SK-N-SH (cell line): ENCODE results near the gene RSRC1. TPM values are rescaled to one million over a fixed set of nuclear protein-coding genes. Genes with fewer than 3 reads are reported as not detected.

Source experiments
- CTCF ChIA-PET: fragments of 300-600, 350-600 bp; formaldehyde crosslinking; extraction: SDS; loops from one replicate; lab custom pipeline; 2021; lab: Yijun Ruan, JAX
- POLR2A ChIA-PET: fragments of 350-600 bp; sonication (Branson Sonifier 250); formaldehyde crosslinking; extraction: SDS; loops from one replicate; lab custom pipeline; 2020; ENCODE audit warnings: antibody characterized with exemption, inconsistent platforms; lab: Yijun Ruan, JAX
- DNase-seq: peaks from one replicate; pipeline ENCODE4 v3.0.0; 2012
- H2AFZ ChIP-seq: fragments of 200-600 bp; sonication (generic); 2 replicates; pipeline ENCODE4 v1.8.1; 2016; ENCODE audit warnings: antibody characterized with exemption, mild to moderate bottlenecking, low read depth
- H3F3A ChIP-seq: fragments of 200-600 bp; sonication (generic); replicated peaks from 2 replicates; pipeline ENCODE3; 2016; ENCODE audit warnings: antibody characterized with exemption, mild to moderate bottlenecking; ENCODE audit not compliant: insufficient read depth
- H3K27ac ChIP-seq, 2 experiments: fragments of 200-500 bp in 1 of 2; fragments of 200-600 bp in 1 of 2; sonication (Bioruptor generic) in 1 of 2; sonication (generic), shearing (Covaris generic) in 1 of 2; 2 replicates each; pipeline versions ENCODE4 v1.5.1 to v1.6.1; 2014 to 2016; ENCODE audit warnings: low read depth in 2 of 2, inconsistent platforms in 1 of 2, low read length in 1 of 2, mild to moderate bottlenecking in 1 of 2, mixed read lengths in 1 of 2
- H3K27me3 ChIP-seq: fragments of 200-600 bp; sonication (generic), shearing (Covaris generic); 2 replicates; pipeline ENCODE4 v1.6.1; 2016; ENCODE audit warnings: mixed run types; ENCODE audit not compliant: insufficient read depth
- H3K36me3 ChIP-seq, 2 experiments: fragments of 200-500 bp in 1 of 2; fragments of 200-600 bp in 1 of 2; sonication (Bioruptor generic) in 1 of 2; sonication (generic) in 1 of 2; replicated peaks in 1 of 2; 2 replicates each; pipeline versions ENCODE3 to v1.5.1; 2014 to 2016; ENCODE audit warnings: low read length in 1 of 2, mild to moderate bottlenecking in 1 of 2; ENCODE audit not compliant: insufficient read depth in 2 of 2, control insufficient read depth in 1 of 2
- H3K4me1 ChIP-seq, 2 experiments: fragments of 200-500 bp in 1 of 2; fragments of 200-600 bp in 1 of 2; sonication (Bioruptor generic) in 1 of 2; sonication (generic), shearing (Covaris generic) in 1 of 2; 2 replicates each; pipeline versions ENCODE4 v1.5.1 to v1.6.1; 2014 to 2016; ENCODE audit warnings: low read depth in 1 of 2, low read length in 1 of 2, mixed run types in 1 of 2; ENCODE audit not compliant: insufficient read depth in 2 of 2, control insufficient read depth in 1 of 2
- H3K4me2 ChIP-seq: fragments of 200-600 bp; sonication (generic), shearing (Covaris generic); 2 replicates; pipeline ENCODE4 v1.6.1; 2017; ENCODE audit warnings: mixed run types
- H3K4me3 ChIP-seq, 2 experiments: fragments of 200-500 bp in 1 of 2; fragments of 200-600 bp in 1 of 2; sonication (Bioruptor generic) in 1 of 2; sonication (generic), shearing (Covaris generic) in 1 of 2; 2 replicates each; pipeline versions ENCODE4 v1.5.1 to v1.8.1; 2014 to 2016; ENCODE audit warnings: low read depth in 2 of 2, inconsistent platforms in 1 of 2, low read length in 1 of 2, mild to moderate bottlenecking in 1 of 2, mixed read lengths in 1 of 2, moderate library complexity in 1 of 2
- H3K79me2 ChIP-seq: fragments of 200-600 bp; sonication (generic); 2 replicates; pipeline ENCODE4 v1.8.1; 2017; ENCODE audit warnings: mild to moderate bottlenecking; ENCODE audit not compliant: insufficient read depth
- H3K9ac ChIP-seq: fragments of 200-600 bp; sonication (generic); 2 replicates; pipeline ENCODE4 v1.6.1; 2017; ENCODE audit warnings: mixed run types
- H3K9me2 ChIP-seq: fragments of 200-600 bp; sonication (generic); 2 replicates; pipeline ENCODE4 v1.6.1; 2017; ENCODE audit warnings: mixed run types
- H3K9me3 ChIP-seq: fragments of 200-600 bp; sonication (generic); 2 replicates; pipeline ENCODE4 v1.6.1; 2017; ENCODE audit warnings: mixed run types, mild to moderate bottlenecking, moderate library complexity
- H4K20me1 ChIP-seq: fragments of 200-600 bp; sonication (generic); 2 replicates; pipeline ENCODE4 v1.6.1; 2017; ENCODE audit warnings: mild to moderate bottlenecking, mixed run types; ENCODE audit not compliant: insufficient read depth
- EP300 ChIP-seq, 2 experiments: IDR thresholded peaks; 2 replicates each; pipeline versions ENCODE4 v1.4.0 to v1.6.1; 2012; ENCODE audit warnings: borderline replicate concordance in 1 of 2, low read depth in 1 of 2, low read length in 1 of 2
- FOSL2 ChIP-seq: IDR thresholded peaks from 2 replicates; pipeline ENCODE4 v1.4.0; 2012; ENCODE audit warnings: low read depth, mild to moderate bottlenecking, moderate library complexity, borderline replicate concordance
- FOXJ3 ChIP-seq: sonication (generic); formaldehyde crosslinking; IDR thresholded peaks from 2 replicates; pipeline ENCODE4 v1.5.1; 2020; ENCODE audit warnings: mild to moderate bottlenecking, missing genetic modification reagents
- FOXM1 ChIP-seq: IDR thresholded peaks from 2 replicates; pipeline ENCODE4 v1.4.0; 2012; ENCODE audit warnings: low read depth, mild to moderate bottlenecking
- GATA2 ChIP-seq: sonication (generic); formaldehyde crosslinking; IDR thresholded peaks from 2 replicates; pipeline ENCODE4 v1.5.0; 2020; ENCODE audit warnings: mild to moderate bottlenecking, missing genetic modification reagents
- JUND ChIP-seq: IDR thresholded peaks from 2 replicates; pipeline ENCODE4 v1.4.0; 2012
- MAX ChIP-seq: IDR thresholded peaks from 2 replicates; pipeline ENCODE4 v1.4.0; 2012; ENCODE audit warnings: low read depth
- NFIC ChIP-seq: IDR thresholded peaks from 2 replicates; pipeline ENCODE4 v1.4.0; 2012; ENCODE audit warnings: borderline replicate concordance
- NRF1 ChIP-seq: IDR thresholded peaks from 2 replicates; pipeline ENCODE4 v1.6.1; 2012; ENCODE audit warnings: low read depth, mild to moderate bottlenecking, low read length
- POLR2AphosphoS5 ChIP-seq: IDR thresholded peaks from 2 replicates; pipeline ENCODE4 v1.6.1; 2012; ENCODE audit warnings: low read depth, low read length
- RCOR1 ChIP-seq: fragments of 150-350 bp; IDR thresholded peaks from 2 replicates; pipeline ENCODE4 v1.6.1; 2017; ENCODE audit warnings: antibody characterized with exemption, low read length
- RXRA ChIP-seq: IDR thresholded peaks from 2 replicates; pipeline ENCODE4 v1.4.0; 2012; ENCODE audit warnings: low read depth, mild to moderate bottlenecking, borderline replicate concordance
- SIN3A ChIP-seq: IDR thresholded peaks from 2 replicates; pipeline ENCODE4 v1.6.1; 2012; ENCODE audit warnings: low read depth, mild to moderate bottlenecking, low read length, moderate library complexity, borderline replicate concordance
- TAF1 ChIP-seq: IDR thresholded peaks from 2 replicates; pipeline ENCODE4 v1.6.1; 2012; ENCODE audit warnings: low read depth, mild to moderate bottlenecking, low read length, moderate library complexity, borderline replicate concordance
- USF1 ChIP-seq: IDR thresholded peaks from 2 replicates; pipeline ENCODE4 v1.4.0; 2012; ENCODE audit warnings: low read depth, borderline replicate concordance
- YY1 ChIP-seq: IDR thresholded peaks from 2 replicates; pipeline ENCODE4 v1.4.0; 2012; ENCODE audit warnings: low read depth, mild to moderate bottlenecking
- WGBS: methylation state at CpG from one replicate; pipeline ENCODE4 v1.1.6; 2017; ENCODE audit warnings: low lambda C conversion rate; 5-methylcytosine and 5-hydroxymethylcytosine counted together
- polyA plus RNA-seq, 3 experiments: library from polyadenylated mRNA; depleted of rRNA; stranded (reverse); fragments of >200 nt; gene quantifications; 2 replicates each; pipeline ENCODE4 v1.2.3, GENCODE V29; 2012
- TF ChIP-seq, protein P1 (sequence below): fragments of 150-350 bp; IDR thresholded peaks from 2 replicates; pipeline ENCODE4 v1.6.1; 2016; ENCODE audit warnings: mild to moderate bottlenecking, low read depth, low read length
- TF ChIP-seq, protein P2 (sequence below): IDR thresholded peaks from 2 replicates; pipeline ENCODE4; 2012

Gene RSRC1
- polyA plus RNA-seq, 1 of the 3 experiments (the other 2 are of a cell fraction) = 4.5 TPM

DNA sequence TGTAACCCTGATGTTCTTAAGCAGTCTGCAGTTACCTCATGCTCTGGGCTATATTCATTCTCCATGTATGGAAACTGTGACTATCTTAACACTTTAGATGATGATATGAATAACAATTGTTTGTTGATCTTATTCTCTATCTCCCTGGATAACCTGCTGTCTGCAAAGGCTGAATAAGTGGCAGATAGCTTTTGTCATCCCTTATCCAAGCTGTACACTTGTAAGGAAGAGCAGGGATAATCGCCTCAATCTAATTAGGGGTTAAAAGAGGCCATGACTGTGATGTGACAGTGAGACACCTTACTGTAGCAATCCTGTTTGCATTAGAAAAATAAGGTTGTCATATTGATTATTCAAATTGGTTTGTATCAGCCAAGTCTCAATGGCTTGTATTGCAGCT is 123.9 kb downstream of the RSRC1 start:
- peaks cover 0 to 3% of the 10 kb centered on the region in 2 experiments for H3K36me3 ChIP-seq
- H3K27ac ChIP-seq = no peak overlapping the region
- no peaks in the 10 kb centered on the region for H3K9me2 ChIP-seq
- POLR2A ChIA-PET = no interaction called here
- no peaks in the 10 kb centered on the region for H3F3A ChIP-seq
- no peak overlapping the region for H3K4me3 ChIP-seq
- TF ChIP-seq, protein P1, sequence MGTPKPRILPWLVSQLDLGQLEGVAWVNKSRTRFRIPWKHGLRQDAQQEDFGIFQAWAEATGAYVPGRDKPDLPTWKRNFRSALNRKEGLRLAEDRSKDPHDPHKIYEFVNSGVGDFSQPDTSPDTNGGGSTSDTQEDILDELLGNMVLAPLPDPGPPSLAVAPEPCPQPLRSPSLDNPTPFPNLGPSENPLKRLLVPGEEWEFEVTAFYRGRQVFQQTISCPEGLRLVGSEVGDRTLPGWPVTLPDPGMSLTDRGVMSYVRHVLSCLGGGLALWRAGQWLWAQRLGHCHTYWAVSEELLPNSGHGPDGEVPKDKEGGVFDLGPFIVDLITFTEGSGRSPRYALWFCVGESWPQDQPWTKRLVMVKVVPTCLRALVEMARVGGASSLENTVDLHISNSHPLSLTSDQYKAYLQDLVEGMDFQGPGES = no peak
- TF ChIP-seq GATA2 (CRISPR knock-in tag) (no peak), RCOR1 (no peak), NFIC (no peak)
- TF ChIP-seq, protein P2, sequence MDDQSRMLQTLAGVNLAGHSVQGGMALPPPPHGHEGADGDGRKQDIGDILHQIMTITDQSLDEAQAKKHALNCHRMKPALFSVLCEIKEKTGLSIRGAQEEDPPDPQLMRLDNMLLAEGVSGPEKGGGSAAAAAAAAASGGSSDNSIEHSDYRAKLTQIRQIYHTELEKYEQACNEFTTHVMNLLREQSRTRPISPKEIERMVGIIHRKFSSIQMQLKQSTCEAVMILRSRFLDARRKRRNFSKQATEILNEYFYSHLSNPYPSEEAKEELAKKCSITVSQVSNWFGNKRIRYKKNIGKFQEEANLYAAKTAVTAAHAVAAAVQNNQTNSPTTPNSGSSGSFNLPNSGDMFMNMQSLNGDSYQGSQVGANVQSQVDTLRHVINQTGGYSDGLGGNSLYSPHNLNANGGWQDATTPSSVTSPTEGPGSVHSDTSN = no peak
- TF ChIP-seq, all 33 proteins: peak for 0
- no peak overlapping the region for H2AFZ ChIP-seq
- 73% methylated on average over 1 of the region's 1 CpG for WGBS
- no peak for DNase-seq
- no peaks in the 10 kb centered on the region for H3K9me3 ChIP-seq
- CTCF ChIA-PET = no interaction called here
- peaks cover 0 to 11% of the 10 kb centered on the region in 2 experiments; a peak in 1 of 4 replicates for H3K4me1 ChIP-seq
- no peak overlapping the region for H3K9ac ChIP-seq
- H3K27me3 ChIP-seq = no peaks in the 10 kb centered on the region
- no peaks in the 10 kb centered on the region for H4K20me1 ChIP-seq
- H3K79me2 ChIP-seq = no peaks in the 10 kb centered on the region
- no peak overlapping the region for H3K4me2 ChIP-seq

GRCh38 chr3:158244274-158244673 is 134.4 kb downstream of the RSRC1 start:
- no peaks in the 10 kb centered on the region for H3K27me3 ChIP-seq
- H3K4me2 ChIP-seq = no peak overlapping the region
- CTCF ChIA-PET = interaction anchor here (1.5 kb wide), 1 partner anchor 20 kb away, joined by 4 read pairs; no protein-coding TSS in a partner anchor
- DNase-seq = no peak
- H3K36me3 ChIP-seq = no peaks in the 10 kb centered on the region
- H2AFZ ChIP-seq = no peak overlapping the region
- H3K9me2 ChIP-seq = no peaks in the 10 kb centered on the region
- no peaks in the 10 kb centered on the region for H3K9me3 ChIP-seq
- no peaks in the 10 kb centered on the region for H3K4me1 ChIP-seq
- 56% methylated on average over 1 of the region's 1 CpG for WGBS
- H3K27ac ChIP-seq = no peak overlapping the region
- H3K79me2 ChIP-seq = peaks cover 11% of the 10 kb centered on the region; the same call in 1 of the 2 replicates
- no peak overlapping the region for H3K9ac ChIP-seq
- no peak overlapping the region for H3K4me3 ChIP-seq
- no peak for TF ChIP-seq SIN3A
- no peak for TF ChIP-seq EP300 (IDR thresholded peaks at IDR 0.05; ENCODE audit: borderline replicate concordance in 1 of 2, low read depth in 1 of 2, low read length in 1 of 2)
- TF ChIP-seq, protein P2 = no peak
- no peaks in the 10 kb centered on the region for H4K20me1 ChIP-seq
- peaks cover 4% of the 10 kb centered on the region for H3F3A ChIP-seq
- POLR2A ChIA-PET = no interaction called here

- WGBS = 94% methylated on average over 3 of the region's 3 CpGs
- no peak overlapping the region for H3K4me2 ChIP-seq
- no peak overlapping the region for H3K9ac ChIP-seq
- no peaks in the 10 kb centered on the region for H3K36me3 ChIP-seq
- H2AFZ ChIP-seq = no peak overlapping the region
- H3K79me2 ChIP-seq = peaks cover 16% of the 10 kb centered on the region; the same call in 1 of the 2 replicates
- H3K9me3 ChIP-seq = no peaks in the 10 kb centered on the region
- no peak for DNase-seq
- H3K27me3 ChIP-seq = no peaks in the 10 kb centered on the region
- H3K4me1 ChIP-seq = no peaks in the 10 kb centered on the region
- H3K9me2 ChIP-seq = no peaks in the 10 kb centered on the region
- H3K27ac ChIP-seq = no peak overlapping the region
- CTCF ChIA-PET = no interaction called here
- H3K4me3 ChIP-seq = no peak overlapping the region
- H4K20me1 ChIP-seq = no peaks in the 10 kb centered on the region
- POLR2A ChIA-PET = no interaction called here
- H3F3A ChIP-seq = no peaks in the 10 kb centered on the region
- TF ChIP-seq FOSL2 (no peak), EP300 (IDR thresholded peaks at IDR 0.05; ENCODE audit: borderline replicate concordance in 1 of 2, low read depth in 1 of 2, low read length in 1 of 2) (no peak), FOXM1 (no peak), FOXJ3 (CRISPR knock-in tag) (no peak), MAX (no peak), GATA2 (CRISPR knock-in tag) (no peak), USF1 (no peak), RXRA (no peak), TAF1 (no peak), POLR2AphosphoS5 (no peak), NRF1 (no peak), YY1 (no peak), JUND (no peak), RCOR1 (no peak)
Measured at GRCh38 chr3:158247288-158247687, 137.4 kb downstream of the RSRC1 start.
